ENCODE data around the gene AKAP7.
"Not testable (repeated sequence)": the region's sequence is repeated elsewhere in the genome, so short reads cannot be mapped to it uniquely, and the experiment has no call there.

- not testable (repeated sequence) for TF ChIP-seq EZH2phosphoT487, CTCF (IDR thresholded peaks at IDR 0.05)
These were observed 193.5 kb downstream of the AKAP7 start for GRCh38 chr6:131328727-131329126.
